Activated T-cell treated with anti-CD3 and anti-CD28 coated beads for 4 hours (primary cell): Measurements from ENCODE around the gene ARL8B.
"Not testable (repeated sequence)": the region's sequence is repeated elsewhere in the genome, so short reads cannot be mapped to it uniquely, and the experiment has no call there.

Experiments used
- DNase-seq: peaks from one replicate; pipeline ENCODE4 v3.0.0-alpha.2; 2020

The ARL8B gene

GRCh38 chr3:5113726-5114125 is 8.4 kb upstream of the ARL8B start:
- not testable (repeated sequence) for DNase-seq

- no peak for DNase-seq
Measured at GRCh38 chr3:5115506-5116162, 6.5 kb upstream of the ARL8B start.

GRCh38 chr3:5116538-5116937 is 5.6 kb upstream of the ARL8B start:
- DNase-seq, result no peak

- no peak for DNase-seq
Measured at GRCh38 chr3:5120446-5120845, 1.6 kb upstream of the ARL8B start.

GRCh38 chr3:5122741-5123706 is 932 bp downstream of the ARL8B start:
- peak; percentile 6 for DNase-seq

- no peak for DNase-seq
Measured at GRCh38 chr3:5123937-5124336, 1.8 kb downstream of the ARL8B start.

- no peak for DNase-seq
Measured at GRCh38 chr3:5126586-5126985, 4.5 kb downstream of the ARL8B start.

GRCh38 chr3:5128849-5129248 is 6.8 kb downstream of the ARL8B start:
- no peak for DNase-seq

- DNase-seq, result no peak
Measured at GRCh38 chr3:5133239-5134018, 11.3 kb downstream of the ARL8B start.

- no peak for DNase-seq
Measured at GRCh38 chr3:5134019-5134391, 11.9 kb downstream of the ARL8B start.

GRCh38 chr3:5134499-5134898 is 12.4 kb downstream of the ARL8B start:
- no peak for DNase-seq

GRCh38 chr3:5136211-5136918 is 14.3 kb downstream of the ARL8B start:
- no peak for DNase-seq

GRCh38 chr3:5136919-5137429 is 14.9 kb downstream of the ARL8B start:
- DNase-seq, result no peak

GRCh38 chr3:5138214-5138981 is 16.3 kb downstream of the ARL8B start:
- no peak for DNase-seq

GRCh38 chr3:5140230-5140621 is 18.1 kb downstream of the ARL8B start:
- DNase-seq, result no peak

- no peak for DNase-seq
Measured at GRCh38 chr3:5140839-5141238, 18.7 kb downstream of the ARL8B start.

- no peak for DNase-seq
Measured at GRCh38 chr3:5141760-5142159, 19.7 kb downstream of the ARL8B start.

GRCh38 chr3:5143464-5143863 is 21.4 kb downstream of the ARL8B start:
- no peak for DNase-seq

- no peak for DNase-seq
Measured at GRCh38 chr3:5144316-5144994, 22.4 kb downstream of the ARL8B start.

GRCh38 chr3:5145120-5145519 is 23.0 kb downstream of the ARL8B start:
- DNase-seq, result no peak

GRCh38 chr3:5147152-5147551 is 25.1 kb downstream of the ARL8B start:
- not testable (repeated sequence) for DNase-seq
